A549 treated with GW870086 at 1 μM for 4 hours (cell line): ENCODE measurements around the gene C1orf141. TPM values are rescaled to one million over a fixed set of nuclear protein-coding genes. Genes with fewer than 3 reads are reported as not detected.

Source experiments
- total RNA-seq: library from RNA; stranded (reverse); fragments of 200-300 nt; extraction: Qiagen RNA extraction; gene quantifications from 5 replicates; pipeline ENCODE4 v1.2.3, GENCODE V29; 2022; ENCODE audit warnings: low read depth

Gene C1orf141
- total RNA-seq, result not detected in 5 replicates

GRCh38 chr1:67134695-67135094, at the start of gene C1orf141:
Gene C1orf141 (minus strand): TSS chr1:67134970. CDS start chr1:67127240, 7,730 bp downstream.

GRCh38 chr1:67166196-67166595, 31.4 kb upstream of the C1orf141 start, which contains the start of gene IL23R:
Gene IL23R (plus strand): TSS chr1:67166454. CDS start chr1:67168121, 1,667 bp downstream.

GRCh38 chr1:67053785-67054772, 80.7 kb downstream of the C1orf141 start, which contains the start of gene SLC35D1:
Gene SLC35D1 (minus strand): TSS chr1:67054148. CDS start chr1:67054013, 135 bp downstream.

Other genes starting within 250 kb of the C1orf141 start
- gene DNAI4, start 210.1 kb downstream of the C1orf141 start, total RNA-seq, result 0.29 to 3.0 TPM (median 0.88 TPM) in 5 replicates
- 7.4 to 11.7 TPM (median 10.5 TPM) in 5 replicates for gene MIER1, start 210.0 kb downstream of the C1orf141 start, total RNA-seq
- 6.6 to 8.5 TPM (median 7.6 TPM) in 5 replicates for gene SLC35D1, start 80.8 kb downstream of the C1orf141 start, total RNA-seq
- not detected in 5 replicates for gene IL23R, start 31.5 kb upstream of the C1orf141 start, total RNA-seq
- 0.08 TPM in 1 of 5 replicates, not detected in the others for gene IL12RB2, start 172.9 kb upstream of the C1orf141 start, total RNA-seq